DMS 273 (cell line): ENCODE data around the gene POMGNT1.
A peak's percentile ranks its signal among the peaks of the same experiment; 100 is the strongest.

Experiments used
- DNase-seq: peaks from one replicate; lab custom pipeline; 2025; ENCODE audit not compliant: unreplicated experiment; lab: John Stamatoyannopoulos, UW

Gene POMGNT1

GRCh38 chr1:46183926-46184557 lies 14.2 kb downstream of the POMGNT1 start:
- DNase-seq, result no peak

- DNase-seq, result peak; percentile 91
Observed at GRCh38 chr1:46183079-46183847, 15.0 kb downstream of the POMGNT1 start.

- DNase-seq, result peak; percentile 87
Observed at GRCh38 chr1:46181343-46182260, 16.6 kb downstream of the POMGNT1 start.

DNA sequence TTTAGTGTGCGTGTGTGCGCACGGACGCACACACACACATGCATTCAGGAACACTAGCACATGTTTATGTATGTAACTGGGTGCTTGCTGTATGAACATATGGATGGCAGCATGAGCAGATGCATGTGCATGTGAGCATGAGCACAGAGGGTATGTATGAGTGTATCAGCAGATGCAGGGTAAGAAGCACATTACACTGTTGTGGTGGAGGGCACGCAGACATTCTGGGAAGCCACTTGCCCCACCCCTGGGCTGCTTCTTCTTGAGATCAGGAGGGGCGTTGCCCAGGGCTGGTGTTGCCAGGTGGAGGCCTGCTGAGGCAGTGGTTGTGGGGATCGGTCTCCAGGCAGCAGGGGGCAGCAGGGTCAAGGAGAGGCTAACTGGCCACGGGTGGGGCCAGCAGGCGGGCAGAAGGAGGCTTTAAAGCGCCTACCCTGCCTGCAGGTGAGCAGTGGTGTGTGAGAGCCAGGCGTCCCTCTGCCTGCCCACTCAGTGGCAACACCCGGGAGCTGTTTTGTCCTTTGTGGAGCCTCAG lies 18.1 kb downstream of the POMGNT1 start:
- DNase-seq, result peak; percentile 90

DNA sequence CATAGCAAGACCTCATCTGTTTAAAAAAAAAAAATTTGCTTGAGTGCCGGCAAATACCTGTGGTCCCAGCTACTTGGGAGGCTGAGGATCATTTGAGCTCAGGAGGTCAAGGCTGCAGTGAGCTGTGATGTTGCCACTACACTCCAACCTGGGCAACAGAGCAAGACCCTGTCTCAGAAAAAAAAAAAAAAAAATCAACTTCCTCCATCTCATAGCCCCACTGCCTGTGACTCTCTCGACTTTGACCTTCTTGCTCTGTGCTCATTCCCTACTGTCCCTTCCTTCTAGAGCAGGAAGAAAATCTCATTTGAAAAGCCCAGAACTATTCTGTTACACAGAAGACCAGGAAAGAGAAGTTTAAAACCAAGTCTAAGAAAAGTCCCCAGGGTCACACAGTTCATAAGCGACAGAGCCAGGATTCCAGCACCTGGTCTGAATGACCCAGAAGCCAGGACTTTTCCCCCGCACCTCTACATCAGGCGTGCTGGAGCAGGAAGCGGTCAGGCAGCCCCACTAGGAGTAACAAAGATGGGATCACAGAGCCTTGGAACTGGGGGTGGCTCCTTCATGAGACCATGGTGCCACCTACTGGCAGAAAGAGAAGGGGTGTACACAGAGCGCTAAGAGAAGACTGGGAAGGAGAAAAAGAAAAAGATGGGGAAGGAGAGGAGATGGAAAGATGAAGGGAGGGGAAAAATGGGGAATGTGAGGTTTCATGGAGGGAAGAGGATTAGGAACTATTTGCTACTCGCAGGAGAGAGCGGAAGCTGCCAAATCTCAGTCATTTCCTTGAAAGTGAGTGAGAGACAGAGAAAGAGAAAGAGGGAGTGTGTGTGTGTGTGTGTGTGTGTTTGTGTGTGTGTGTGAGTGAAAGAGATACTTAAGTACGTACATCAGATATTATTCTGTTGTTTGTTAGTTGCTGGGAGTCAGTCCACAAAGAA lies 18.8 kb downstream of the POMGNT1 start:
- peak; percentile 96 for DNase-seq

DNA sequence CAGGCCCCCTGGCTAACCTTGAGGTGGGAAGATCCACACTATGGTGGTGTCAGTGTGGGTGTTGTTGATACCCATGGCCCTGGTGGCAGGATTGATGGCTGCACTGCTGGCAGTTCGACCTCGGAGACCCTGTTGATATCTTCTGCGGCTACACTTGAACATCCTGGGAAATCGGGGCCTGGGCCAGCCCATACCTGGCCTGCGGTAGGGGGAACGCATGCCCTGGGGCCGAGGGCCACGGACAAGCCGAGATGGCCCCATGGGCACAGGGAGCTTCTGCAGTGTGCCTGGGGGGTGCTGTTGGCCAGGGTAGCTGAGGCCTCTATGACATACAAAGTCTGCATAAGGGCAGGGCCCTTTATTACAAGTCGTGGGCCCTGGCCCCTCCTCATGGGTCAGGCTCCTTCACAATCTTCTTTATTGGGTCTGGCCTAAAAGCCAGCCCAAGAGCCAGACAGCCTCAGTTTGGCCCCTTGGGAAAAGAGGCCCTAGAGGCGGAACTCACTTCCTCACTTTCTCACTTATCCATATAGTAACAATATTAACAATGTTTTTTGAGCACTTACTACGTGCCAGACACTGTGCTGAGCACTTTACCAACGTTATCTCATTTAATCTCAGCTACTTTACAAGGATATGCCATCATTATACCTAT lies 21.9 kb downstream of the POMGNT1 start, which contains the start of gene P3R3URF:
TSS of gene P3R3URF (minus strand) at position 278 of the 655 bp plus-strand sequence. CDS start at position 261, 17 bp downstream.
- no peak for DNase-seq

DNA sequence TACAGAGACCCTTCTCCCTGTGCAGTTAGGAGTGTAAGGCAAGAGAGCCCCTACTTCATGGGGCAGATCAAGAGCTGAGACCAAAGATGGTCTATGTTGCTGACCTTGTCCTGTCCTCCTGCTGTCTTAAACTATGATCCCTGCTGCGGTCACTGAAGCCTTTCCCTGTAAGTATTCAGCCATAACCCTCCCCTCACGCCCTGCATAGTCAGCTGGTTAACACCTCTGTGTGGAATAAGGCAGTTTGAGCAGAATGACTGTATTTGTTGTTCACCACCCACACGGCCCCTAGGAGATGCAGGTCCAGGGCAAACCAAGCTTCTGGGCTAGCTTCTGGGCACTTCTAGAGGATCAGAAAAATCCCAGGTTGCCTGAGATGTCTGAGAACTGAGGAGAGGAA lies 23.0 kb downstream of the POMGNT1 start:
- DNase-seq, result no peak

- DNase-seq, result no peak
Observed at GRCh38 chr1:46174448-46175231, 23.6 kb downstream of the POMGNT1 start, which contains the start of gene TSPAN1. Gene TSPAN1, plus strand, starts transcription at chr1:46175087. Its CDS starts 6,021 bp downstream, at chr1:46181108.

DNA sequence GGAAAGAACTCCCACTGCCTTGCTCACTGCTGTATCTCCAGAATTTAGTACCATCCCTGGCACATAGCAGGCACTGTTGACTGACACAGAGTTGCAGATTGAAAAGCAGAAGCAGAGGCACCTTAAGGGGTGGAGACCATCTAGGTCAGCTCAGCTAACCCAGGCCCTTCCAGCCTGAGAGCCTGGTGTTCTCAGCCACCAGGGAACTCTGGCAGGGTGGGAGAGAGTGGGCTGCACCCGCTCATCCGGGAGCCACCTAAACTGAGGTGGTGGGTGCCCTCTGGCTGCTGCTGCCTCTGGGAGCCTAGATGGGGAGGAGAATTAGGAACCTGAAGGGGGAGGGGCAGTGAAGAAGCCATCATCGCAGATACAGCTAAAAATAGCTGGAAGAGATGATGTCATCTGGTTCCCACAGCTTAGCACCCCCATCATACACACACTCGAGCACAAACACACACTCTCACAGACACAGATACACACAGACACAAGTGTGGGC lies 24.8 kb downstream of the POMGNT1 start:
- DNase-seq, result peak; percentile 29

- DNase-seq, result no peak
Observed at GRCh38 chr1:46172321-46172720, 25.9 kb downstream of the POMGNT1 start.

DNA sequence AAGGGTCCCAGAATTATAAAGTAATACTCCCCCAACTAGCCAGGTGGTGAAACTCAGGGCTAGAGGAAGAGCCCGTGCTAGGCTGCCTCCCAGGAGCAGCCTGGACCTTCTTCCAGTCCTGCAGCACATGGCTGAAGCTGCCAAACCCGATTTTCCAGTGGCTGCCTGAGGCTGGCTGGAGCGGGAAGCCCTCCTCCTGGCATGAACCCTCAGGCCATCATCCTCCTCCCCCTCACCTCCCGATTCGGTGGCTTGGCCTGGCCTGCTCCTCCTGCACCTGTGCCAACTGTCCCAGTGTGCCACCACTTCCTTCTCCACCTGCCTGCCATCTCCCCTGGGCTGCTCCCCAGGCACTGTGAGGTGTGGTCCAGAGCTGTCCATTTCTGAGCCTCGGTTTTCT lies 26.4 kb downstream of the POMGNT1 start:
- peak; percentile 26 for DNase-seq

DNA sequence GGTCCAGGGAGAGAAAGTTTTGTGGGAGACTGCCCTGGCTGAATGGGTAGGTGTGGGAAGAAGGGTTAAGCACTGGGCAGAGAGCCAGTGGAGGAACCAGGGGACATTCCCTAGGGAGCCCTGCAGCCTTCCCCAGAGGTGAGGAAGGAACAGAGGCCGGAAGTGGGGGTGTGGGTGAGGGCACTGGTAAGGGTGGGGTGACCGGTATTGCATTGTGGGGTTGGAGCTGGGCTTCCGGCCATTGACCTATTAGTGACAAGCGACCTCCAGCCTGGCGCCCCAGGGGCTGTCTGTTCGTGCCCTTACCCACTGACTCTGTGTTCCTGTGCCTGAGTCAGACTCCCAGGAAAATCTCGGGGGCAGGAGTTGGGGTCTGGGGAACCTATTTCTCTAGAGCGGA lies 26.9 kb downstream of the POMGNT1 start:
- DNase-seq, result no peak

DNA sequence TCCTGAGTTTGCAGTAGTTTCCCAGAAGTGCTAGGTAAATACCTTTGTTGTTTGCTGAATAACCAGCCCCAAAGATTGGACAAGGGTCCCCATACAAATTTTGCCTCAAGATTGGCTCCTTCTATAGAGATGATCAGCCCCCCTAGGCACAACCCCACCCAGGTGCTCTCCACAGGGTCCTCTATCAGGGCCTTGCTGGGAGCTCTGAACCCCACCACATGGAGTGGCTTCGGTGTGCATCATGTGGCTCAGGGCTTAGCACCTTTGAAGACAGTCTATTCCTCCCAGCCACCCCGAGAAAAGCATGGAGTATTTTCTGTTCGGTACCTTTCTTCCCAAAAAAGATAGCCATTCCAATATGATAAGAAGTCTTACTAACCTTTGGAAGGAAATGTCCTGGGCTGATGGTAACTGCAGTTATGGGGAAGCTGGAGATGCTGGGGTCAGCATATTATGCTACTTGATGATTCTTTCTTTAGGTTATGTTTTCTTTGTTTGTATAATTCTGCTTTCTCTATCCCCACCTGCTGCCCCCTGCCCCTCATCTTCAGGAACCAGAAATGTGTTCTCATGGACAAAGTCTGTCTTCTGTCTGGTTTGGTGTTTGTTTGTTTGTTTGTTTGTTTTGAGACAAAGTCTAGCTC lies 28.3 kb downstream of the POMGNT1 start:
- no peak for DNase-seq

- no peak for DNase-seq
Observed at GRCh38 chr1:46168477-46168876, 29.8 kb downstream of the POMGNT1 start.

GRCh38 chr1:46166521-46167462 lies 31.4 kb downstream of the POMGNT1 start:
- peak; percentile 38 for DNase-seq

DNA sequence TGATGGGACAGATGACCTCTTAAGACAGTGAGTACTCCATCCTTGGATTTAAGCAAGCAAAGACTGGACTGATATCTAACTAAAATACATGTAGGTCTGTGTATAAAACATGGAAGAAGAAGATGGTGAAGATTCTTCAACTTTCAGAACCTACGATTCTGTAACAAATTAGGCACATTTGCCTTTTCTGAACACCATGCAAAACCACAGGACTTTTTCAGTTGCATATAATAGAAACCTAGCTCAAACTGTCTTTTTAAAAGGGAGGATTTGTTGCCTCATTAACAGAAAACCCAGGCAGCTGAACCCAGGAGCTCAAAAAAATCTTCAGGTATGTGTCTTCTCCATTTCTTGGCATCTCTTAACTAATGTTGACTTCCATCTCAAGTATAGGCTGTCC lies 38.0 kb downstream of the POMGNT1 start:
- DNase-seq, result no peak

- DNase-seq, result no peak
Observed at GRCh38 chr1:46159516-46159915, 38.7 kb downstream of the POMGNT1 start.
